OCI-LY3 (cell line): ENCODE data around the gene HADH.

Experiments used
- H2AFZ ChIP-seq: fragments of 200-600, 300-600 bp; shearing (Covaris generic); 2 replicates; pipeline ENCODE4 v1.6.0; 2014; ENCODE audit warnings: antibody characterized with exemption, low read depth, low read length
- H3K27ac ChIP-seq: fragments of 200-600, 300-600 bp; sonication (generic); 2 replicates; pipeline ENCODE4 v1.5.1; 2014; ENCODE audit warnings: mild to moderate bottlenecking, low read length, moderate library complexity, mixed read lengths
- H3K27me3 ChIP-seq: fragments of 200-600, 300-600 bp; sonication (generic); 2 replicates; pipeline ENCODE4 v1.6.1; 2014; ENCODE audit warnings: low read depth, low read length, mixed read lengths
- H3K36me3 ChIP-seq: fragments of 200-600, 300-600 bp; sonication (generic); replicated peaks from 2 replicates; pipeline ENCODE3; 2014; ENCODE audit warnings: low read depth, low read length, mixed read lengths
- H3K4me1 ChIP-seq: fragments of 300-600, 200-600 bp; sonication (generic); 2 replicates; pipeline ENCODE4 v1.6.1; 2014; ENCODE audit warnings: low read length, mixed read lengths
- H3K4me2 ChIP-seq: fragments of 200-600, 300-600 bp; sonication (generic); 2 replicates; pipeline ENCODE4 v1.6.1; 2014; ENCODE audit warnings: low read length, mixed read lengths
- H3K4me3 ChIP-seq: fragments of 300-600, 200-600 bp; sonication (generic); 2 replicates; pipeline ENCODE4 v1.5.1; 2014; ENCODE audit warnings: antibody characterized with exemption, mild to moderate bottlenecking, low read length, moderate library complexity
- H3K79me2 ChIP-seq: fragments of 300-600, 200-600 bp; shearing (Covaris generic); 2 replicates; pipeline ENCODE4 v1.6.1; 2014; ENCODE audit warnings: mild to moderate bottlenecking, low read length, mixed read lengths
- H3K9ac ChIP-seq: fragments of 300-600, 200-600 bp; shearing (Covaris generic); 2 replicates; pipeline ENCODE4 v1.6.0; 2014; ENCODE audit warnings: mild to moderate bottlenecking, low read length, moderate library complexity
- H3K9me3 ChIP-seq: fragments of 200-600, 300-600 bp; shearing (Covaris generic); 2 replicates; pipeline ENCODE4 v1.6.1; 2014; ENCODE audit warnings: low read length, mixed read lengths; ENCODE audit not compliant: insufficient read depth
- H4K20me1 ChIP-seq: fragments of 200-600, 300-600 bp; sonication (generic); 2 replicates; pipeline ENCODE4 v1.6.1; 2016; ENCODE audit warnings: low read length, mixed read lengths; ENCODE audit not compliant: insufficient read depth
- EZH2phosphoT487 ChIP-seq: fragments of 200-600 bp; shearing (Covaris generic); IDR thresholded peaks from 2 replicates; pipeline ENCODE4 v1.6.1; 2018; ENCODE audit warnings: antibody characterized with exemption, mixed run types, low read depth
- TF ChIP-seq, protein P1 (sequence below): fragments of 200-600, 300-600 bp; sonication (generic); IDR thresholded peaks from 2 replicates; pipeline ENCODE4 v1.5.1; 2014; ENCODE audit warnings: antibody characterized with exemption, low read length, low read depth

HADH gene

GRCh38 chr4:107996949-107997788, 7.5 kb downstream of the HADH start:
- H3K4me1 ChIP-seq = peaks cover 30% of the 10 kb centered on the region
- no peaks in the 10 kb centered on the region for H3K27me3 ChIP-seq
- H3K27ac ChIP-seq = no peak overlapping the region
- H3K36me3 ChIP-seq = peaks cover 65% of the 10 kb centered on the region
- H3K79me2 ChIP-seq = peaks cover 90% of the 10 kb centered on the region
- no peak for TF ChIP-seq EZH2phosphoT487
- TF ChIP-seq, protein P1, sequence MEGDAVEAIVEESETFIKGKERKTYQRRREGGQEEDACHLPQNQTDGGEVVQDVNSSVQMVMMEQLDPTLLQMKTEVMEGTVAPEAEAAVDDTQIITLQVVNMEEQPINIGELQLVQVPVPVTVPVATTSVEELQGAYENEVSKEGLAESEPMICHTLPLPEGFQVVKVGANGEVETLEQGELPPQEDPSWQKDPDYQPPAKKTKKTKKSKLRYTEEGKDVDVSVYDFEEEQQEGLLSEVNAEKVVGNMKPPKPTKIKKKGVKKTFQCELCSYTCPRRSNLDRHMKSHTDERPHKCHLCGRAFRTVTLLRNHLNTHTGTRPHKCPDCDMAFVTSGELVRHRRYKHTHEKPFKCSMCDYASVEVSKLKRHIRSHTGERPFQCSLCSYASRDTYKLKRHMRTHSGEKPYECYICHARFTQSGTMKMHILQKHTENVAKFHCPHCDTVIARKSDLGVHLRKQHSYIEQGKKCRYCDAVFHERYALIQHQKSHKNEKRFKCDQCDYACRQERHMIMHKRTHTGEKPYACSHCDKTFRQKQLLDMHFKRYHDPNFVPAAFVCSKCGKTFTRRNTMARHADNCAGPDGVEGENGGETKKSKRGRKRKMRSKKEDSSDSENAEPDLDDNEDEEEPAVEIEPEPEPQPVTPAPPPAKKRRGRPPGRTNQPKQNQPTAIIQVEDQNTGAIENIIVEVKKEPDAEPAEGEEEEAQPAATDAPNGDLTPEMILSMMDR = no peak
- H3K4me3 ChIP-seq = no peak overlapping the region
- H2AFZ ChIP-seq = no peak overlapping the region
- H4K20me1 ChIP-seq = peaks cover 55% of the 10 kb centered on the region
- no peak overlapping the region for H3K9ac ChIP-seq
- H3K4me2 ChIP-seq = no peak overlapping the region
- H3K9me3 ChIP-seq = no peaks in the 10 kb centered on the region

DNA sequence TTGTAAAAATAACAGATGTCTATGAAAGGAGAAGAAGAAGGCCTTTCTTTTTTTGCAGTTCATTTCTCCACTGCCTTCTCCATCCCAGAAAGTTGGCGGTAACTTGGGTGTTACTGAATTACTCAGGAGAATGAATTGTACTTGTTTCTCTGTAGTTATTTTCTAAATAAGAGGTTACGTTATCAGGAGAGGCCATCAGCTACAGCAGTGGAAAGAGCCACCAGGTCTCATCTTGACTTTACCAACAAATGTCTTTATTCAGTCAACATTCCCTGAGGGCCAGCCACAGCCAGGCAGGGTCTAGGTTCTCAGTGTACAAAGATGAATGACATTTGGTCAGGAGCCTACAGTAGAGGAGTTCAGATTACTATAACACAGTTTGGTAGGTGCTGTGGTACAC, 8.1 kb downstream of the HADH start:
- Histone ChIP-seq H3K36me3 (peaks cover 68% of the 10 kb centered on the region), H4K20me1 (peaks cover 49% of the 10 kb centered on the region), H3K4me2 (no peak overlapping the region), H3K79me2 (peaks cover 87% of the 10 kb centered on the region), H2AFZ (no peak overlapping the region), H3K9ac (no peak overlapping the region), H3K4me1 (peaks cover 24% of the 10 kb centered on the region), H3K9me3 (no peaks in the 10 kb centered on the region), H3K27ac (no peak overlapping the region), H3K4me3 (no peak overlapping the region), H3K27me3 (no peaks in the 10 kb centered on the region)
- TF ChIP-seq EZH2phosphoT487 = no peak
- TF ChIP-seq, protein P1 = no peak

DNA sequence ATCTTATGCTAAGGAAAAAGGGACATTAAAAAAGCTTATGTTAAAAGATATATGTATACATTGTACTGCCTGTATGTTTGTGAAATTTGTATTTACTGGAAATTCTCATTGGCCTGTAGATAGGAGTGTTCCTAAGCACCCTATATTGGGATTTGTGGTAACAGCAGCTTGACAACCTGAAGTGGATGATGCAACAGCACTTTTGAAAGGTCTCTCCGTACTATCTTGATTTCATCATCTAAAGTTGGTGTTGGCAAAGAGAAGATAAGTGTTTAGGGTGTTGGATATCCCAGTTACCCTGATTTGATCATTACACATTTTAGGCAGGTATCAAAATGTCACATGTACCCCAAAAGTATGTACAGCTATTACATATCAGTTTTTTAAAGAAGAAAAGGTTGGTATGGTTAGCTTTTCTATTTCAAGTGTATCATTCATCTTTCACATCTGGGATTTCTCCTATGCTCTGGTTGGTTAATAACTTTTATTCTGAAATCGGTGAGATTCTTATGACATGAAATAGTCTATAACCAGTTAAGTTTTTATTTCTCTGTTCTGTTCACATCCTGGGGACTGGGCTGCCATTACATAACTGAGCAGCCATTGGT, 10.3 kb downstream of the HADH start:
- H3K4me3 ChIP-seq = no peak overlapping the region
- no peak overlapping the region for H3K27ac ChIP-seq
- H3K36me3 ChIP-seq = peaks cover 78% of the 10 kb centered on the region
- H4K20me1 ChIP-seq = peaks cover 28% of the 10 kb centered on the region
- no peak overlapping the region for H3K4me2 ChIP-seq
- no peaks in the 10 kb centered on the region for H3K27me3 ChIP-seq
- no peak overlapping the region for H2AFZ ChIP-seq
- no peak overlapping the region for H3K9ac ChIP-seq
- H3K79me2 ChIP-seq = peaks cover 75% of the 10 kb centered on the region
- no peak for TF ChIP-seq EZH2phosphoT487
- TF ChIP-seq, protein P1 = no peak
- peaks cover 16% of the 10 kb centered on the region for H3K4me1 ChIP-seq
- no peaks in the 10 kb centered on the region for H3K9me3 ChIP-seq

DNA sequence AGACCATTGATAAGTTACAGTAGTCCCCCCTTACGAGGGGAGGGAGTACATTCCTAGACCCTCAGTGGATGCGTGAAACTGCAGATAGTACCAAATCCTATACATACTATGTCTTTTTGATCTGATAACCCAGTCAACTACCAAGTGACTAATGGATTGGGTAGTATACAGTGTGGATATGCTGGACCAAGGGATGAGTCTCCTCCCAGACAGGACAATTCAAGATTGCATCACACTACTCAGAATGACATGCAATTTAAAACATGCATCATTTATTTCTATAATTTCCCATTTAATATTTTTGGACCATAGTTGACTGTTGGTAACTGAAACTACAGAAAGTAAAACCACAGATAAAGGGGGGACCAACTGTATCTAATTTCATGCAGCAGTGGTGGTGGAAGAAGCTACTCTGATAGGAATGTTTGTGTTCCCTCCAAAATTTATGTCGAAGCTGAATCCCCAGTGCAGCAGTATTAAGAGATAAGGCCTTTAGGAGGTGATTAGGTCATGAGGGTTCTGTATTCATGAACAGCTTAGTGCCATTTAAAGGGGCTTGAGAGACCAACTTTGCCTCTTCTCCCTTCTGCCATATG, 11.9 kb downstream of the HADH start:
- TF ChIP-seq, protein P1 = no peak
- TF ChIP-seq EZH2phosphoT487 = no peak
- Histone ChIP-seq H3K36me3 (peaks cover 67% of the 10 kb centered on the region), H3K4me3 (no peak overlapping the region)

More for the DNA sequence above, 11.9 kb downstream of the HADH start:
- H3K27me3 ChIP-seq = no peaks in the 10 kb centered on the region
- peaks cover 14% of the 10 kb centered on the region for H3K4me1 ChIP-seq
- H3K27ac ChIP-seq = no peak overlapping the region
- no peaks in the 10 kb centered on the region for H3K9me3 ChIP-seq
- peaks cover 18% of the 10 kb centered on the region for H4K20me1 ChIP-seq
- H3K9ac ChIP-seq = no peak overlapping the region
- no peak overlapping the region for H3K4me2 ChIP-seq
- peaks cover 69% of the 10 kb centered on the region for H3K79me2 ChIP-seq
- no peak overlapping the region for H2AFZ ChIP-seq
